Measurements from ENCODE around the gene C6.
"Not testable (repeated sequence)": the region's sequence is repeated elsewhere in the genome, so short reads cannot be mapped to it uniquely, and the experiment has no call there.

Gene C6

DNA sequence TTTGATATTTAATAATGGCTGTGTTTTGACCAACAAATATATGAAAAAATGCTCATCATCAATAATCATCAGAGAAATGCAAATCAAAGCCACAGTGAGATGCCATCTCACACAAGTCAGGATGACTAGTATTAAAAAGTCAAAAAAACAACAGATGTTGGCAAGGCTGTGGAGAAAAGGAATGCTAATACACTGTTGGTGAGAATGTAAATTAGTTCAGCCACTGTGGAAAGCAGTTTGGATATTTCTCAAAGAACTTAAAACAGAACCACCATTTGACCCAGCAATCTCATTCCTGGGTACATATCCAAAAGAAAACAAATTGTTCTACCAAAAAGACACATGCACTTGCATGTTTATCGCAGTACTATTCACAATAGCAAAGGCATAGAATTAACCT is 30.0 kb downstream of the C6 start:
- not testable (repeated sequence) for H3K4me1 ChIP-seq (ENCODE audit: insufficient read depth, low read length); H3K9me3 ChIP-seq (ENCODE audit: control insufficient read depth, insufficient read depth, low read length); H3K9ac ChIP-seq (ENCODE audit: low read depth, low read length); H3K36me3 ChIP-seq (ENCODE audit: insufficient read depth, low read length)

DNA sequence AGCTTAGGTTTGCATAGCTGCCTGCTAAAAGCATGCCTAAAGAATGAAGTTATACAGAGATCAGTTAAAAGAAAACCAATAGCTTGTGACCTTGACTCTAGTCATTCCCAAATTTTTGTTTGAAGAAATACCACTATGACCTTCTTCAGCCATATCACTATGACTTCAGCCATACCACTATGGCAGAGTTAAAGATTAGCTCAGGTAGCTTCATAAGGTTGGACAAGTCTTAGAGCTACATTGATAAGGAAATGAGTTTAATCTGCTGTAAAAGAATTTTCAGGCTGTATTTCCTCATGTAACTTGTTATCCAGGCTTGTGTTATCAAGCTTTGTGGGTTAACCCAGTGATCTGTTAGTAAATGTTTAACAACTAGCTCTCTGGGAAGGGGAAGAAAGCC is 30.7 kb downstream of the C6 start:
- no peaks in the 10 kb centered on the region for H3K9me3 ChIP-seq (ENCODE audit: control insufficient read depth, insufficient read depth, low read length)
- H3K36me3 ChIP-seq (ENCODE audit: insufficient read depth, low read length) = no peaks in the 10 kb centered on the region
- H3K9ac ChIP-seq (ENCODE audit: low read depth, low read length) = no peak overlapping the region
- no peaks in the 10 kb centered on the region for H3K4me1 ChIP-seq (ENCODE audit: insufficient read depth, low read length)

DNA sequence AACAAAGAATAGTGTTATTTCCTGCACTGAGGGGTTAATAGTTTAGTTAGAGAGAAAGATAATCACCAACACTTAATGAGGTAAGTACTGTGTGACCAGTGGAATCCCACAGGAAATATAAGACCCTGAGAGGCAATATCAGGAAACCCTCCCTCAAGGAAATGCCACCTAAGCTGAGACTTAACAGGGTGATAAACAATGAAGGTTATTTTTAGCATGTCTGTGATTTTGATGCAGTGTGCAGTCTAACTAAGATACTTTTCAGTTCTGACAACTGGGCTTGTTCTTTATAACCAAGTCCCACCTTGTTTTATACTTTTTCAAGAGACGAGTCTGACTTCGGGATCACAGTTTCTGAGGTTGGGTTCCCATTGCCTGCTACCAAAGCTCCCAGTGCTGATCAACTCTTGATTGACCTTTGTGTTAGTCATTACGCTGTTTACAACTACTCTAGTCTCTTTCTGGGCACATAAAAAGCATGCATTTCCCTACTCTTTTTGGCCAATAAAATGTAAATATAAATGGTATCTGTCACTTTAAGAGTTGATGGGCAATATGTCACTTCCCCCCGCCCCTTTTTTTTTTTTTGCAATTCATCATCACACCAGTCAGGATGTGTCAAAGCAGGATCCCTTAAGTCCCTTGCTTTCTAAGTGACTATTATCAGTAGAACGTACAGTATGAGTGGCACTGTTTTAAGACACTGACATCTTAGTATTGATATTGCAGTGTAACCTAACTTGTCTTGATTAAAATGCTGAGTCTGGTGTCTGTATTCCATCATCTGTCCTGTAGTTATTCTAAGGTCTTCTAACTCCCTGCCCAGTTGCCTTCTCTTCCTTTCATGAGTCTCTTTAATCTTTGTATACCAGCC is 31.4 kb downstream of the C6 start:
- no peak overlapping the region for H3K9ac ChIP-seq (ENCODE audit: low read depth, low read length)
- H3K4me1 ChIP-seq (ENCODE audit: insufficient read depth, low read length) = no peaks in the 10 kb centered on the region
- H3K9me3 ChIP-seq (ENCODE audit: control insufficient read depth, insufficient read depth, low read length) = no peaks in the 10 kb centered on the region
- no peaks in the 10 kb centered on the region for H3K36me3 ChIP-seq (ENCODE audit: insufficient read depth, low read length)

DNA sequence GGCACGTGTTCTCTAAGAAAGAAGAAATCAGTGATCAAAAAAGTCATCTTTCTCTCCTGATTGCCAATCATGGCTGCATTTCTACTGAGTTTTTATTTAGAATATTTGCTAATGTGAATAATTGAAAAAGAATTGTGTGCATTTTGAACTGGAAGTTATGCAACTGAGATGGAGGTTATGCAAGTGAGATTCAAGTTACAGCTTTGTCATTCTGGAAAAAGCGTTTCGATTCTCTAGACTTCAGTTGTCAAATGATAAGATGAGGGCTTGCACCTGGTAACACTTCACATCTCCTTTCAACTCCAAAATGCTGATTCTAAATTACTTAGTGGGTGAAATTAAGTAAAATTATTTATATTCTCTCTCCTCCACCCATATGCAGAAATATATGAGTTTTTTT is 36.4 kb downstream of the C6 start:
- H3K9me3 ChIP-seq (ENCODE audit: control insufficient read depth, insufficient read depth, low read length) = no peaks in the 10 kb centered on the region

DNA sequence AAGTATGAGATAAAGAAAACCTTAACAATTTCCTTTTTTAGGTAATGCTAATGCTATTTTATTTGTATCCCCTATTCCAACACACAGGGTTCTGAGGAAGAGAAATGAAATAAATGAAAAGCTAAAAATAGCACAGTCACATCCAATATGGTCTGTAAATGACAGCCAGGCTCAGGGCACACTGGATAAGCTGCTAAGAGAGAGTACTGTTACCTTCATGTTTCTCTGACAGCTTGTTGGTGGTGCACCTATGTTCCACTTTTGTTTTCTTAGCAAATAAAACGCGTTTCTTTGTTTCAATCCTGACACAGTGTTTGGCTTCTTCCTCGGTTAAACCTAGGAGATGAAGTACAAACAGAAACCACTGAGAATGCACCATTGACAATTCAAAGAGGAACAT is 41.3 kb downstream of the C6 start:
- no peaks in the 10 kb centered on the region for H3K36me3 ChIP-seq (ENCODE audit: insufficient read depth, low read length)
- H3K4me1 ChIP-seq (ENCODE audit: insufficient read depth, low read length) = no peaks in the 10 kb centered on the region
- no peak overlapping the region for H3K9ac ChIP-seq (ENCODE audit: low read depth, low read length)
- no peaks in the 10 kb centered on the region for H3K9me3 ChIP-seq (ENCODE audit: control insufficient read depth, insufficient read depth, low read length)

More for the DNA sequence above, 36.4 kb downstream of the C6 start:
- Histone ChIP-seq H3K4me1 (ENCODE audit: insufficient read depth, low read length) (no peaks in the 10 kb centered on the region), H3K36me3 (ENCODE audit: insufficient read depth, low read length) (no peaks in the 10 kb centered on the region), H3K9ac (ENCODE audit: low read depth, low read length) (no peak overlapping the region)

DNA sequence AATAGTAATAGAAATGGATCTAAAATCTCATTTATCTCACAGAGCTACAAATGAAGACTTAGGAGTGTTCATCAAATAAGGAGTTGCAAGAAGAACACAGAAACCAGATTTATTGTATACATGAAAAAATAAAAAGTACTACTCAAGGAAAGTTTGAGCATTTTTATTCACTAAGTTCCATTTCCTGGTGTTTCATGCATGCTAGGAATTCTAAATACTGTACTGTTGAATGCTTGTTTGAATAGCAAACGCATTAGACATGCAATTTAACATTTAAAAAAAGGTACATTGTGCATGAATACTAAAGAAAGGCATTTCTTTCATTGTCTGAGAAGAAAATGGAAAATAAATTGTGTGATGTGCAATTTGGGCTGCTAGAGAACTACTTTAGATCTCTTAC is 52.1 kb downstream of the C6 start:
- H3K9ac ChIP-seq (ENCODE audit: low read depth, low read length) = no peak overlapping the region
- no peaks in the 10 kb centered on the region for H3K36me3 ChIP-seq (ENCODE audit: insufficient read depth, low read length)
- no peaks in the 10 kb centered on the region for H3K4me1 ChIP-seq (ENCODE audit: insufficient read depth, low read length)
- no peaks in the 10 kb centered on the region for H3K9me3 ChIP-seq (ENCODE audit: control insufficient read depth, insufficient read depth, low read length)

DNA sequence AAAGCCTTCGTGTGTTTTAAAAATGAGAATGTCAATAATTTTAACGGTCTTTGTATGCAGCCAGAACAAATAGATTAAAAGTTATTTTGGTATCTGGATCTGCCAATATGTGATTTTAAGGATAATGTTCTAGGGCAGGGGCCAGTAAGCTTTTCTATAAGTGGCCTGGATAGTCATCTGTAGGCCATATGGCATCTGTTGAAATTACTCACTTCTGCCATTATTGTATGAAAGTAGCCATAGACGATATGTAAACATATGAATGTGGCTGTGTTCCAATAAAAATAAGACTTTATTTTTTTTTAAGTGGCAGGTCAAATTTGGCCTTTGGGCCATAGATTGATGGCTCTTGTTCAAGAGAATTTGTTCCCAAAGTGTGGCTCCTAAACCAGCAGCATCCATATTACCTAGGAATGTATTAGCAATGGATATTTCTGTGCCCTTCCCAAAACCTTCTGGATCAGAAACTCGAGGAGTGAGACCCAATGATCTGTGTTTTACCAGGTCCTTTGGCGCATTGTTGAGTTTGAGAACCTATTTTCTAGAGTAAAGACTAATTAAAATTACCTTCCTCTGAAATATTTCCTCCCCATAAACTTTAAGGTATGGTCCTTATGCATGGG is 55.9 kb downstream of the C6 start:
- H3K9ac ChIP-seq (ENCODE audit: low read depth, low read length) = no peak overlapping the region
- H3K36me3 ChIP-seq (ENCODE audit: insufficient read depth, low read length) = no peaks in the 10 kb centered on the region
- no peaks in the 10 kb centered on the region for H3K9me3 ChIP-seq (ENCODE audit: control insufficient read depth, insufficient read depth, low read length)
- H3K4me1 ChIP-seq (ENCODE audit: insufficient read depth, low read length) = no peaks in the 10 kb centered on the region

DNA sequence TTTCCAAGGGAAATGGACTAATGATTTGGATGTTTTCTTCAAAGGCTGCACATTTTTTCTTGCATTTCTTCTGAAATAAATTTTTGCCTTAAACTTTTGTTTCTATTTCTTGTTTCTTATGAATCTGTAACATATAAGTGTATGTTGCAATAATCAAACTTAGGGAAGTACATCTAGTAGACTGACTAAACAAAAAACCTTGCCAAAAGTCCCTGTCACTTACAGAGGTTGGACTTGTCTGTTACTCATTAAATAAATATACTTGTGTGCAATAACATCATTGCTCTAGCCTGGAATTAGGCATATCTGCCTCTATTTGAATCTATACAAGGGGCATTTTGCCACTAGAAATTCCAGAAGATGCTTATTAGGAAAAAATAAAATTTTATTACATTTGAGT is 56.6 kb downstream of the C6 start:
- no peaks in the 10 kb centered on the region for H3K9me3 ChIP-seq (ENCODE audit: control insufficient read depth, insufficient read depth, low read length)
- H3K4me1 ChIP-seq (ENCODE audit: insufficient read depth, low read length) = no peaks in the 10 kb centered on the region
- H3K9ac ChIP-seq (ENCODE audit: low read depth, low read length) = no peak overlapping the region
- no peaks in the 10 kb centered on the region for H3K36me3 ChIP-seq (ENCODE audit: insufficient read depth, low read length)

DNA sequence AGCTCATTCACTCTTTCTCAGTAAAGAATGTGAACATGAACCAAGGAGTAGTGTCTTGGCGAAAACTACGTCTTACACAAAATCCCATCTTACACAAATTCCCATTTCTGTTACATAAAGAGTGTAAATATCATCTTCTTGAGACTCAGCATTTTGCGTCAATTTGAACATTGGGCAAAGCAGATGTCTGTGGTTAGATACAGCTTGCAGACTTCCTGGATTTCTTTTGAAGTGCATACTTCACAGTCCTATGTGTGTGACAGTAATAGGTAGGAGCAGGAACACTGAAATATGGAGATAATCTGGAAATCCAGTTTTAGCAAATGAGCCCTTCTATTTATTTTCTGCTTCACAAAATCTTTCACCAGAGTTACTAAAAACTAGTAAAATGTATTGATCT is 58.8 kb downstream of the C6 start:
- Histone ChIP-seq H3K4me1 (ENCODE audit: insufficient read depth, low read length) (no peaks in the 10 kb centered on the region), H3K9ac (ENCODE audit: low read depth, low read length) (no peak overlapping the region), H3K9me3 (ENCODE audit: control insufficient read depth, insufficient read depth, low read length) (no peaks in the 10 kb centered on the region), H3K36me3 (ENCODE audit: insufficient read depth, low read length) (no peaks in the 10 kb centered on the region)

DNA sequence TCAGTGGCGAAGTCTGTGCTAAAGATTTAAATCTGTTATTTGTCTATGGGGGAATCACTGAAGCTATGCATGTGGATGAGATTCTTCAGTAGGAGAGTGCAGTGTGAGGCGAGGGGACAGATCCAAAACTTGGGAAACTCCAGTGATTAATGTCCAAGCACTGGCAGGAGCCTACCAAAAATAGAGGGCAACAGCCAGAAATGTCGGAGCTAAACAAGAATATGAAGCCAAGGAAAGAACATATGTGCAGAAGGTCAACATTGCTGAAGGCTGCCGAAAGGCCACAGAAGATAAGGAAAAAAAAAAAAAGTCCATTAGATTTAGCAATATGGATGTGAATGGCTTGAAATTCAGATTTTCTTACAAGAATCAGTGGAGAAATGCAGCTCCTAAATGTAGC is 61.8 kb downstream of the C6 start:
- no peak overlapping the region for H3K9ac ChIP-seq (ENCODE audit: low read depth, low read length)
- no peaks in the 10 kb centered on the region for H3K4me1 ChIP-seq (ENCODE audit: insufficient read depth, low read length)
- H3K9me3 ChIP-seq (ENCODE audit: control insufficient read depth, insufficient read depth, low read length) = no peaks in the 10 kb centered on the region
- no peaks in the 10 kb centered on the region for H3K36me3 ChIP-seq (ENCODE audit: insufficient read depth, low read length)

DNA sequence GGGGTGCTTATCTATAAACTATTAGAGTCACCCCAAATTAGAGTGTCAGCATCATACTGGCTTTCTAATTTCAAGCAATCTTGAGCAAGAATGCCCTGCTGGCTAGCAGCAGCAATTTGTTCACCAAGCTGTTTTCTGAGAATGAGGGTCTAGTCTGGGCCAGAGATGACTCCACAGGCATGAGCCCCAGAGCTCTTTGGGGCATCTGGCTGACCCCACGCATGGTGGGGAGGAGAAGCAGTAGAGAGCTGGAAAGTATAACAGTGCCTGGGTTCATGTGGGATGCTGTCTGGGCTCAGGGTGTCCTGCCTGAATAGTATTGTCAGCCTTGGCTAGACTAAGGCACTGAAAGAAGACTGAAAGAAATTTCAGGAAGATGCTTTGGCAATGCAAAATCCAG is 64.9 kb downstream of the C6 start:
- Histone ChIP-seq H3K36me3 (ENCODE audit: insufficient read depth, low read length) (no peaks in the 10 kb centered on the region), H3K4me1 (ENCODE audit: insufficient read depth, low read length) (no peaks in the 10 kb centered on the region), H3K9ac (ENCODE audit: low read depth, low read length) (no peak overlapping the region), H3K9me3 (ENCODE audit: control insufficient read depth, insufficient read depth, low read length) (no peaks in the 10 kb centered on the region)

DNA sequence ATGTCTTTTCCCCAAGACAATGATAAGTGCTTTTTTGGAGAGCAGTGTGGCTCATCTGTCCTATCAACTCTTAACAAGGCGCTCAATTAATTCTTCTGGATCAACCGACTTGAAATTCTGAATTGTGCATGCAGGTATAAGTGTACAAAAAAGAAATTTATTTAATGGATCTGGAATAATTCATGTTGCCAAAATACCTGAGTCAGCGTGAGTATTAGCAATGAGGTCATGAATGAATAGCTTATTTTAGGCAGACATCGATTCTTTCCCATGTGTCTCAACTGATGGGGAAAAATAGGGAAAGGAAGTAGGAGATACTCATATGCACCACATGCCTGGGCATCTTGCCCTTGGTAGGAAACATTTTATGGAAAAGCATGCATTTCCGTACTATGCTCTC is 68.0 kb downstream of the C6 start:
- H3K36me3 ChIP-seq (ENCODE audit: insufficient read depth, low read length) = no peaks in the 10 kb centered on the region
- H3K9me3 ChIP-seq (ENCODE audit: control insufficient read depth, insufficient read depth, low read length) = no peaks in the 10 kb centered on the region

DNA sequence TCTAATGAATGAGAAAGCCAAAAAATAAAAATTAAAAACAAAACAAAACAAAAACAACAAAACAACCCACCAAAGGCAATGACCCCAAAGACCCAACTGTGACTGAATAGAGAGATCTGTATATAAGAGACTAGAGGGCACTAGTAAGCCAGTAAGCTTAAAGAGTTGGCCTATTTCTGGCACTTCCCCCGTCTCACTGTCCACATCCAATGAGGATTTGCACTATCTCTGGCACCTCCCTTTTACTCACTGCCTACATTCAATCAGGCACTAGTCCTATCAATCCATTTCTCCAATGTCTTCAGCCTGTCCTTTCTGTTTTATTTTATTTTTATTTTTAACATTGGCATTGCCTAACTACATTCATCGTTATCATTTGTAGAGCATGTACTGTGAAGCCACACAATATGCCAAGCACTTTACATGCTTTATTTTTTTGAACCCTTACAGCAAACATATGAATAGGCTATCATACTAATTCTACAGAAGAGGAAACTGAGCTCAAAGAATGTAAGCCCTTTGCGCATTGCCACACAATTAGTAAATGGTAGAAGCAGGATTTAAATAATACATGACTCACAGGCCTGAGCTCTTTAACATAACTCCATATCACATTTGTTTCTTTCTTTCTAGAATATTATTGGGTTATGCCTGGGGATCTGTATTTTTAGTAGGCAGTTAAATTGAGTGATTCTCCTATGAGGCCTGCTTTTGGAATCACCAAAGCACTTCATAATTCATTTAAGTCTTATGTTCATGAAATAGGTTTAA is 70.0 kb downstream of the C6 start:
- H3K9me3 ChIP-seq (ENCODE audit: control insufficient read depth, insufficient read depth, low read length) = no peaks in the 10 kb centered on the region
- H3K4me1 ChIP-seq (ENCODE audit: insufficient read depth, low read length) = no peaks in the 10 kb centered on the region
- no peak overlapping the region for H3K9ac ChIP-seq (ENCODE audit: low read depth, low read length)
- no peaks in the 10 kb centered on the region for H3K36me3 ChIP-seq (ENCODE audit: insufficient read depth, low read length)

More for the DNA sequence above, 68.0 kb downstream of the C6 start:
- Histone ChIP-seq H3K9ac (ENCODE audit: low read depth, low read length) (no peak overlapping the region), H3K4me1 (ENCODE audit: insufficient read depth, low read length) (no peaks in the 10 kb centered on the region)

DNA sequence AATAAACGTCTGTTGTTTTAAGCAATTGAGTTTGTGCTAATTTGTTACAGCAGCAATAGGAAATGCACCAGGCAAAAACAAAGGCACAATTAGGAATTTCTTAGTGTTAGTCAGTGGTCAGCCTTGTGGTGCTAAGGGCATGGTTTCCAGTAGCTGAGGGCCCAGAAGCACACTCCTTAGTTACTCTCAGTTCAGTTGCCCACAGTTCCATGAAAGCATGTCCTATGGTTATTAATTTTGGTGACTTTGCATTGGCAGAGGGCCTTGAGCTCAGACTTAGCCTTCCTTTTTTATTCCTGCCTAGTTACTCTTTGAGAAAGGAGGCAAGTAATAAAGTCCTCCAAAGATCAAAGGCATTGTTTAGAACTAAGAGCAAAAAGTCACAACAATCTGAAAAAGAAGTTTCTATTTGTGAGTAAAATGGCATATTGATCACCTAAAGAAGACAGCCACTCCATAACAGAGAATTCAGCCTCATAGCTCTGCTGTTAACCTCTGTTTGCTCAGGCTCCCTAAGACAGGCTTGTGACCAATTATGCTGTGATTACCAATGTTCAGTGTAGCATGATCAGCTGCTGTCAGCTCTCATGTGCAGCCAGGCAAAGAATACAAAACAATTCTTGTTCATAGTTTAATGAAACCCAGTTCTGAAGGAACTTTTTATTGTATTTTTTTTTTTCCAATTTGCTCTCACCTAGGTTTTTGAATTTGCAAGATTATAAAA is 85.2 kb downstream of the C6 start:
- Histone ChIP-seq H3K9ac (ENCODE audit: low read depth, low read length) (no peak overlapping the region), H3K9me3 (ENCODE audit: control insufficient read depth, insufficient read depth, low read length) (no peaks in the 10 kb centered on the region), H3K36me3 (ENCODE audit: insufficient read depth, low read length) (no peaks in the 10 kb centered on the region), H3K4me1 (ENCODE audit: insufficient read depth, low read length) (no peaks in the 10 kb centered on the region)
